ENCODE data around the gene KLF14. TPM values are rescaled to one million over a fixed set of nuclear protein-coding genes. Genes with fewer than 3 reads are reported as not detected.
"Not testable (repeated sequence)": the region's sequence is repeated elsewhere in the genome, so short reads cannot be mapped to it uniquely, and the experiment has no call there.

KLF14 gene
- total RNA-seq = not detected

- Mint-ChIP-seq H3K36me3 (ENCODE audit: low read depth) (peaks cover 4% of the 10 kb centered on the region), H3K27me3 (peaks cover 66% of the 10 kb centered on the region), H3K4me1 (ENCODE audit: low read depth) (peaks cover 5% of the 10 kb centered on the region), H3K4me3 (peak within 1 kb of the TSS; percentile 74), H3K27ac (no peak within 1 kb of the TSS), H3K9me3 (peaks cover 6% of the 10 kb centered on the region)
- ChIA-PET CTCF (interaction anchor here (0.7 to 1.8 kb wide), 3 partner anchors 20 to 73 kb away, joined by 3 to 5 read pairs (median 3); no protein-coding TSS in a partner anchor), POLR2A (no interaction called here)
- peak; percentile 71 for ATAC-seq
- TF ChIP-seq, protein P1, sequence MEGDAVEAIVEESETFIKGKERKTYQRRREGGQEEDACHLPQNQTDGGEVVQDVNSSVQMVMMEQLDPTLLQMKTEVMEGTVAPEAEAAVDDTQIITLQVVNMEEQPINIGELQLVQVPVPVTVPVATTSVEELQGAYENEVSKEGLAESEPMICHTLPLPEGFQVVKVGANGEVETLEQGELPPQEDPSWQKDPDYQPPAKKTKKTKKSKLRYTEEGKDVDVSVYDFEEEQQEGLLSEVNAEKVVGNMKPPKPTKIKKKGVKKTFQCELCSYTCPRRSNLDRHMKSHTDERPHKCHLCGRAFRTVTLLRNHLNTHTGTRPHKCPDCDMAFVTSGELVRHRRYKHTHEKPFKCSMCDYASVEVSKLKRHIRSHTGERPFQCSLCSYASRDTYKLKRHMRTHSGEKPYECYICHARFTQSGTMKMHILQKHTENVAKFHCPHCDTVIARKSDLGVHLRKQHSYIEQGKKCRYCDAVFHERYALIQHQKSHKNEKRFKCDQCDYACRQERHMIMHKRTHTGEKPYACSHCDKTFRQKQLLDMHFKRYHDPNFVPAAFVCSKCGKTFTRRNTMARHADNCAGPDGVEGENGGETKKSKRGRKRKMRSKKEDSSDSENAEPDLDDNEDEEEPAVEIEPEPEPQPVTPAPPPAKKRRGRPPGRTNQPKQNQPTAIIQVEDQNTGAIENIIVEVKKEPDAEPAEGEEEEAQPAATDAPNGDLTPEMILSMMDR (IDR thresholded peaks at IDR 0.05) = no peak
- DNase-seq = peak; percentile 46
- intact Hi-C loops (cut with micrococcal nuclease) = no loop called here
Measured at GRCh38 chr7:130733931-130734814, at the start of gene KLF14. Gene KLF14, minus strand, starts transcription at chr7:130734207. Its CDS starts 174 bp downstream, at chr7:130734033.

GRCh38 chr7:130781346-130781745 is 47.3 kb upstream of the KLF14 start:
- Mint-ChIP-seq H3K36me3 (ENCODE audit: low read depth) (no peaks in the 10 kb centered on the region), H3K9me3 (no peaks in the 10 kb centered on the region), H3K27ac (no peak overlapping the region), H3K27me3 (peaks cover 25% of the 10 kb centered on the region), H3K4me1 (ENCODE audit: low read depth) (no peaks in the 10 kb centered on the region), H3K4me3 (no peak overlapping the region)
- DNase-seq (no peak), ATAC-seq (no peak)
- CTCF ChIA-PET = no interaction called here
- intact Hi-C loops (cut with micrococcal nuclease) = no loop called here
- TF ChIP-seq, protein P1 (IDR thresholded peaks at IDR 0.05) = no peak
- POLR2A ChIA-PET = no interaction called here

GRCh38 chr7:130777426-130777825 is 43.4 kb upstream of the KLF14 start:
- Mint-ChIP-seq H3K4me1 (ENCODE audit: low read depth) (no peaks in the 10 kb centered on the region), H3K36me3 (ENCODE audit: low read depth) (no peaks in the 10 kb centered on the region), H3K27ac (no peak overlapping the region), H3K27me3 (peaks cover 28% of the 10 kb centered on the region), H3K4me3 (no peak overlapping the region), H3K9me3 (peaks cover 2% of the 10 kb centered on the region)
- no peak for DNase-seq
- ChIA-PET POLR2A (no interaction called here), CTCF (no interaction called here)
- TF ChIP-seq, protein P1 (IDR thresholded peaks at IDR 0.05) = no peak
- no peak for ATAC-seq
- intact Hi-C loops (cut with micrococcal nuclease) = no loop called here

- ATAC-seq; CTCF ChIA-PET; H3K4me3 Mint-ChIP-seq; POLR2A ChIA-PET; H3K4me1 Mint-ChIP-seq (ENCODE audit: low read depth); H3K36me3 Mint-ChIP-seq (ENCODE audit: low read depth); H3K27ac Mint-ChIP-seq; DNase-seq; intact Hi-C loops (cut with micrococcal nuclease): not testable (repeated sequence)
- peaks cover 16% of the 10 kb centered on the region for H3K27me3 Mint-ChIP-seq
- H3K9me3 Mint-ChIP-seq = peaks cover 30% of the 10 kb centered on the region
Measured at GRCh38 chr7:130772456-130772855, 38.4 kb upstream of the KLF14 start.

GRCh38 chr7:130768854-130769253 is 34.8 kb upstream of the KLF14 start:
- H3K4me1 Mint-ChIP-seq (ENCODE audit: low read depth) = no peaks in the 10 kb centered on the region
- intact Hi-C loops (cut with micrococcal nuclease) = no loop called here
- CTCF ChIA-PET = interaction anchor here (1.9 kb wide), 1 partner anchor 11 kb away, joined by 8 read pairs; no protein-coding TSS in a partner anchor

GRCh38 chr7:130764569-130764968 is 30.6 kb upstream of the KLF14 start:
- H3K4me3 Mint-ChIP-seq; ATAC-seq; H3K4me1 Mint-ChIP-seq (ENCODE audit: low read depth); CTCF ChIA-PET; H3K27ac Mint-ChIP-seq; DNase-seq; POLR2A ChIA-PET; H3K36me3 Mint-ChIP-seq (ENCODE audit: low read depth); intact Hi-C loops (cut with micrococcal nuclease): not testable (repeated sequence)
- H3K27me3 Mint-ChIP-seq = peaks cover 16% of the 10 kb centered on the region
- H3K9me3 Mint-ChIP-seq = peaks cover 11% of the 10 kb centered on the region

More at GRCh38 chr7:130768854-130769253, 34.8 kb upstream of the KLF14 start:
- peaks cover 18% of the 10 kb centered on the region for H3K27me3 Mint-ChIP-seq
- peaks cover 30% of the 10 kb centered on the region for H3K9me3 Mint-ChIP-seq
- ATAC-seq (no peak), DNase-seq (no peak)
- peaks cover 4% of the 10 kb centered on the region for H3K36me3 Mint-ChIP-seq (ENCODE audit: low read depth)
- H3K27ac Mint-ChIP-seq = no peak overlapping the region
- TF ChIP-seq, protein P1 (IDR thresholded peaks at IDR 0.05) = no peak
- POLR2A ChIA-PET = no interaction called here
- no peak overlapping the region for H3K4me3 Mint-ChIP-seq
